Neutrophil (primary cell): ENCODE results near the gene CCDC186.

Experiments
- H3K27ac ChIP-seq: fragments of 200-600 bp; sonication (generic); 2 replicates; pipeline ENCODE4 v1.5.1; 2016; ENCODE audit warnings: mild to moderate bottlenecking, moderate library complexity
- H3K27me3 ChIP-seq: fragments of 200-600 bp; sonication (generic); 2 replicates; pipeline ENCODE4 v1.6.0; 2016; ENCODE audit warnings: mild to moderate bottlenecking
- H3K36me3 ChIP-seq: fragments of 200-600 bp; sonication (generic); 2 replicates; pipeline ENCODE4 v1.5.1; 2017
- H3K4me1 ChIP-seq, 2 experiments: fragments of 200-600 bp in 1 of 2; sonication (generic) in 1 of 2; 1 replicate in 1 of 2; 2 replicates in 1 of 2; pipeline versions ENCODE4 v1.5.1 to v1.6.1; 2013 to 2016; ENCODE audit warnings: low read depth in 1 of 2, low read length in 1 of 2, mild to moderate bottlenecking in 1 of 2, moderate library complexity in 1 of 2; ENCODE audit not compliant: control insufficient read depth in 1 of 2, insufficient read depth in 1 of 2
- H3K4me3 ChIP-seq, 2 experiments: fragments of 200-600 bp in 1 of 2; sonication (generic) in 1 of 2; 1 replicate in 1 of 2; 2 replicates in 1 of 2; pipeline ENCODE4 v1.5.1; 2013 to 2016; ENCODE audit warnings: low read depth in 1 of 2, low read length in 1 of 2, mild to moderate bottlenecking in 1 of 2, moderate library complexity in 1 of 2
- H3K9me3 ChIP-seq: fragments of 200-600 bp; sonication (generic); 2 replicates; pipeline ENCODE4 v1.5.1; 2016
- TF ChIP-seq, protein P1 (sequence below): fragments of 200-600 bp; sonication (generic); IDR thresholded peaks from 2 replicates; pipeline ENCODE4 v1.5.1; 2016; ENCODE audit warnings: antibody characterized with exemption

Gene CCDC186

DNA sequence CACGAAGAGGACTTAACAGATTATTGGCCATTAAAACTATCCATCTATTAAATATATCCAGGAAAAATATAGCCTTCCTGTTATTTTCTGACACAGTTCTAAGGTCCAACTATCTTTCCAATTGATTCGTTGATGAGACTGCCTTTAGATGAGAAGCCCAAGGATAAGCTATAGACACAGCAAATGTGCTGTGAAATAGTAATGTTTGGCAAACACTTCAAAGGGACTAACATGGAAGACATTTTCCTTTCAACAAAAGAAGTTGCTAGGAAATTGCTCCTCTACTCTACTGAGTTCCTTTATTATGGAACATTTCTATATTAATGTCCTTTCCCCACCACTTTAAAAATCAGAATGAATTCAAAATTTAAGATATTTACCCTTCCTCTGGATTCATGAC, 38.5 kb downstream of the CCDC186 start:
- TF ChIP-seq, protein P1, sequence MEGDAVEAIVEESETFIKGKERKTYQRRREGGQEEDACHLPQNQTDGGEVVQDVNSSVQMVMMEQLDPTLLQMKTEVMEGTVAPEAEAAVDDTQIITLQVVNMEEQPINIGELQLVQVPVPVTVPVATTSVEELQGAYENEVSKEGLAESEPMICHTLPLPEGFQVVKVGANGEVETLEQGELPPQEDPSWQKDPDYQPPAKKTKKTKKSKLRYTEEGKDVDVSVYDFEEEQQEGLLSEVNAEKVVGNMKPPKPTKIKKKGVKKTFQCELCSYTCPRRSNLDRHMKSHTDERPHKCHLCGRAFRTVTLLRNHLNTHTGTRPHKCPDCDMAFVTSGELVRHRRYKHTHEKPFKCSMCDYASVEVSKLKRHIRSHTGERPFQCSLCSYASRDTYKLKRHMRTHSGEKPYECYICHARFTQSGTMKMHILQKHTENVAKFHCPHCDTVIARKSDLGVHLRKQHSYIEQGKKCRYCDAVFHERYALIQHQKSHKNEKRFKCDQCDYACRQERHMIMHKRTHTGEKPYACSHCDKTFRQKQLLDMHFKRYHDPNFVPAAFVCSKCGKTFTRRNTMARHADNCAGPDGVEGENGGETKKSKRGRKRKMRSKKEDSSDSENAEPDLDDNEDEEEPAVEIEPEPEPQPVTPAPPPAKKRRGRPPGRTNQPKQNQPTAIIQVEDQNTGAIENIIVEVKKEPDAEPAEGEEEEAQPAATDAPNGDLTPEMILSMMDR = no peak
- no peak overlapping the region for H3K4me3 ChIP-seq
- peaks cover 67% of the 10 kb centered on the region for H3K36me3 ChIP-seq
- H3K9me3 ChIP-seq = no peaks in the 10 kb centered on the region
- no peak overlapping the region for H3K27ac ChIP-seq
- no peaks in the 10 kb centered on the region for H3K27me3 ChIP-seq
- peaks cover 6 to 10% of the 10 kb centered on the region in 2 experiments for H3K4me1 ChIP-seq

DNA sequence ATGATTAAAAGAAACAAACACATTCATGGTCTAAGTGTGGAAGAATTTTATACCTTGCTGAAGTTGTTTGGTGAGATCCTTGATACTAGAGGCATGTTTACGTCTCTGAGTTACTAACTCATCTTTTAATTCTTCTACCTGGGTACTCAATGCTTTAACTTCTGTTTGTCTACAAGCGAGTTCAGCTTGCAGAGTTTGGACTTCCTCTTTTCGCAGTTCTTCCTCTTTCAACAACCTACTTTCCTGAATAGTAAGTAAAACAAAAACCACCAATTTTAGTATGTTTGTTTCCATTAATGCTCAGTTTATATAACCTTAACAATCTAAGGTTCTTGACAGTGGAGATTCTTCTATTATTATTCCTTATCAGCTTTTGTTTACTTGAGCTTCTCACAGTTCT, 42.9 kb downstream of the CCDC186 start:
- Histone ChIP-seq H3K4me1 (peaks cover 6 to 10% of the 10 kb centered on the region in 2 experiments), H3K27ac (peak overlapping the region; percentile 51), H3K4me3 (no peak overlapping the region), H3K9me3 (no peaks in the 10 kb centered on the region), H3K36me3 (peaks cover 86% of the 10 kb centered on the region), H3K27me3 (no peaks in the 10 kb centered on the region)
- TF ChIP-seq, protein P1 = no peak

DNA sequence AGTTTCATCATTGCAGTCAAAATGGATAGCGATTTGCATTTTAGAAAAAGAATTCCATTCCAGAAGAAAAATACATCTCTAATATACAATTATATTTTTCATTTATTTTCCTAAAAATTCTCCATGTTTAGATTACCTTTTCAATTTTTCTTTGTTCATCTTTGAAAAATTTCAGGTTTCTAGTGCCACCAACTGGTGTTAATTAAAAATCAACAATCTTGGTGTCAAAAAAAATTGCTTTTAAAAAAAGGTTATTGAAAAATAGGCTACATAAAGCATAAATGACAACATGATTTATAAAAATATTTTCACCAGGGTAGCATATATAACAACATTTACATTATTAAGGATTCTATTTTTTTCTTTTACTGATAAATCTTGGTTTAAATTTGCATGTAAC, 53.0 kb downstream of the CCDC186 start:
- Histone ChIP-seq H3K36me3 (peaks cover 53% of the 10 kb centered on the region), H3K4me1 (no peaks in the 10 kb centered on the region), H3K4me3 (no peak overlapping the region), H3K27ac (no peak overlapping the region), H3K9me3 (no peaks in the 10 kb centered on the region), H3K27me3 (no peaks in the 10 kb centered on the region)
- TF ChIP-seq, protein P1 = no peak

DNA sequence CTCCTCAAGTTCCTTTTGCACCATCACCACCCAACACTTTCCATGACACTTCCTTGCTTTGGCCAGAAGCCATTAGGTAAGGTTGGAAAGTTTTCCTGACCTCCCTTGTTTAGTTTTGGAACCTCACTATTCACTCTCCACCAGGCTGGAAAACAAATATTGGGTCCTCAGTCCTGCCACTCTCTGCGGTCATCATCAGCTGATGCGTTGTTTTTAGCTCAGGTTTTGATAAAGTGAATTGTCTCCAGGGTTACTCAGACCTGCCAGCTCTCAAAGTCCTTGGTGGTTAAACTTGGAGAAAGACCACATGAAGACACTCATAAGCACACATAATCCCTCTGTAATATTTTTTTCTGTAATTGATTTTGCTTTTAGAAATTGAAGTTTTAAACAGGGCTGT, 55.5 kb downstream of the CCDC186 start:
- H3K27me3 ChIP-seq = peaks cover 7% of the 10 kb centered on the region
- no peaks in the 10 kb centered on the region for H3K9me3 ChIP-seq
- no peak overlapping the region for H3K27ac ChIP-seq
- TF ChIP-seq, protein P1 = no peak
- no peaks in the 10 kb centered on the region for H3K4me1 ChIP-seq
- H3K4me3 ChIP-seq = no peak overlapping the region
- peaks cover 28% of the 10 kb centered on the region for H3K36me3 ChIP-seq

DNA sequence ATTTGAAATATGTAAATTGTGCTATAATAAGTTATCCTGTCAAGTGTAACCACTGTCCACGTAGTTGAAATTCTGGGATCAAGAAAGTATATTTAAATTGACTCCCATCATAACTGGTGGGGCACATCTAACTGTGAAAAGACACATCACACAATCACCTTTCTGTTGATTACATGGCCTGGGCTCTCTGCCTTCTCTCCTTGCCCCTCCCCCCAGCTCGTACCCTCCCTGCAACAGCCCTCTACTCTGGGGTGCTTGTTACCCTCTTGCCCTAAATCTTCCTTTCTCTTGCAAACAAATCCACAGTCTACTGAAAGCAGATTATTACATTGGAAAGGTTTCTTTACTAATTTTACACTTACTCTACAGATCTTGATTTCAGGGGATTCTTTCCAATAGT, 56.3 kb downstream of the CCDC186 start:
- Histone ChIP-seq H3K27me3 (peaks cover 7% of the 10 kb centered on the region), H3K36me3 (peaks cover 20% of the 10 kb centered on the region), H3K4me1 (no peaks in the 10 kb centered on the region), H3K4me3 (no peak overlapping the region), H3K27ac (no peak overlapping the region), H3K9me3 (no peaks in the 10 kb centered on the region)
- TF ChIP-seq, protein P1 = no peak
